Glutamatergic neuron (in vitro differentiated cells): Measurements from ENCODE around the gene USP5. TPM values are rescaled to one million over a fixed set of nuclear protein-coding genes. Genes with fewer than 3 reads are reported as not detected.

Experiments used
- DNase-seq: peaks from one replicate; pipeline ENCODE4 v3.0.0; 2022
- H3K27ac Mint-ChIP-seq: one replicate; pipeline ENCODE4 v1.8.0; 2020; ENCODE audit warnings: mild to moderate bottlenecking, mixed read lengths, inconsistent platforms; ENCODE audit not compliant: unreplicated experiment
- H3K27me3 Mint-ChIP-seq: one replicate; pipeline ENCODE4 v1.8.0; 2020; ENCODE audit warnings: mild to moderate bottlenecking, moderate library complexity, mixed read lengths, inconsistent platforms; ENCODE audit not compliant: unreplicated experiment
- H3K36me3 Mint-ChIP-seq: one replicate; pipeline ENCODE4 v1.8.0; 2020; ENCODE audit warnings: mild to moderate bottlenecking, mixed read lengths, inconsistent platforms; ENCODE audit not compliant: unreplicated experiment
- H3K4me1 Mint-ChIP-seq: one replicate; pipeline ENCODE4 v1.8.0; 2020; ENCODE audit warnings: mild to moderate bottlenecking, low read depth, mixed read lengths, inconsistent platforms; ENCODE audit not compliant: unreplicated experiment
- H3K4me3 Mint-ChIP-seq: one replicate; pipeline ENCODE4 v1.8.0; 2020; ENCODE audit warnings: mild to moderate bottlenecking, mixed read lengths, inconsistent platforms; ENCODE audit not compliant: unreplicated experiment
- H3K9me3 Mint-ChIP-seq: one replicate; pipeline ENCODE4 v1.8.0; 2020; ENCODE audit warnings: mild to moderate bottlenecking, moderate library complexity, mixed read lengths, inconsistent platforms; ENCODE audit not compliant: unreplicated experiment
- long read RNA-seq: library from polyadenylated mRNA; unstranded; transcript quantifications from one replicate; pipeline ENCODE4 v2.0.0, GENCODE V29; 2020; ENCODE audit not compliant: unreplicated experiment
- total RNA-seq: library from RNA; stranded (reverse); fragmentation: NEBNext Ultra II Directional; extraction: Animal tissue kit (Norgen Biotek cat#: 25700); gene quantifications from one replicate; pipeline ENCODE4 v1.2.1, GENCODE V29; 2021; ENCODE audit not compliant: unreplicated experiment
- TF ChIP-seq, protein P1 (sequence below): fragments of 200-600 bp; sonication (generic); IDR thresholded peaks from one replicate; pipeline ENCODE4 v1.5.0; 2021; ENCODE audit not compliant: partially characterized antibody, unreplicated experiment

Gene USP5
- total RNA-seq: 141 TPM
- long read RNA-seq, transcript USP5-202 (20 exons, 3,083 nt): major isoform, 33 of 53 reads
- long read RNA-seq, transcript USP5-201 (20 exons, 3,181 nt): minor isoform, 5 of 53 reads
- long read RNA-seq, partial matches to known transcripts: 9 of 53 reads
- long read RNA-seq, other reads (novel, unspliced or antisense): 6 of 53 reads

DNA sequence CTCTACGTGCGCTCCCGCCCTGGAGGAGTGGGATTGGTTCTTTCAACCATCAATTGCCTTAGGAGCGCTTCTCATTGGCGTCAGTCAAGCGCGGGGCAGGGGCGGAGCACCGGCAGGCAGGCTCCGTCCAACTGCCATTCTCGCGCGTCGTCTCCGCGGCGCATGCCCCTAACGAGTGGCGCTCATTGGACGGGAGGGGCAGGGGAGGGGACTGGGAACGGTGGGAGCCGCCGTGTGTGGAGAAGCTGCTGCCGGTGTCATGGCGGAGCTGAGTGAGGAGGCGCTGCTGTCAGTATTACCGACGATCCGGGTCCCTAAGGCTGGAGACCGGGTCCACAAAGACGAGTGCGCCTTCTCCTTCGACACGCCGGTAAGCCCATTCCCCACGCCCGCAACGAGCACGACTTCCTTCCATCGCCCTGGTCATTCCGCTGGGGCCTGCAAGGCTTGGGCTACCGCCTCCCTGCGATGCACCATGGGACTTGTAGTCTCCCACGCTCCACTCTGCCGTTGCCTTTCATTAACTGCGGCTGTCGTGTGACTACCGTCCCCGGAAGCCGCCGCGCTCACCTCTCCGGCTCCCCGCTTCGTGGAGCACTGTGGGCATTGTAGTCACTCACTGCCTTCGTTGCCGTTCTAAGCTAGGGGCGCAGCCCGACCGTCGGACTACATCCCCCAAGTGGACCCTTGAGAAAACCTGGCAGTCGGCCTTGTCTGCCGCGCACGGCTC, at the start of gene USP5:
Gene USP5, plus strand, starts transcription at position 230 of the 730 bp plus-strand sequence. Its CDS starts 30 bp downstream, at position 260.
- Mint-ChIP-seq H3K27ac (peak within 1 kb of the TSS; percentile 98), H3K9me3 (peaks cover 11% of the 10 kb centered on the region), H3K27me3 (peaks cover 8% of the 10 kb centered on the region), H3K36me3 (no peaks in the 10 kb centered on the region), H3K4me1 (peaks cover 13% of the 10 kb centered on the region), H3K4me3 (peak within 1 kb of the TSS; percentile 98)
- TF ChIP-seq, protein P1, sequence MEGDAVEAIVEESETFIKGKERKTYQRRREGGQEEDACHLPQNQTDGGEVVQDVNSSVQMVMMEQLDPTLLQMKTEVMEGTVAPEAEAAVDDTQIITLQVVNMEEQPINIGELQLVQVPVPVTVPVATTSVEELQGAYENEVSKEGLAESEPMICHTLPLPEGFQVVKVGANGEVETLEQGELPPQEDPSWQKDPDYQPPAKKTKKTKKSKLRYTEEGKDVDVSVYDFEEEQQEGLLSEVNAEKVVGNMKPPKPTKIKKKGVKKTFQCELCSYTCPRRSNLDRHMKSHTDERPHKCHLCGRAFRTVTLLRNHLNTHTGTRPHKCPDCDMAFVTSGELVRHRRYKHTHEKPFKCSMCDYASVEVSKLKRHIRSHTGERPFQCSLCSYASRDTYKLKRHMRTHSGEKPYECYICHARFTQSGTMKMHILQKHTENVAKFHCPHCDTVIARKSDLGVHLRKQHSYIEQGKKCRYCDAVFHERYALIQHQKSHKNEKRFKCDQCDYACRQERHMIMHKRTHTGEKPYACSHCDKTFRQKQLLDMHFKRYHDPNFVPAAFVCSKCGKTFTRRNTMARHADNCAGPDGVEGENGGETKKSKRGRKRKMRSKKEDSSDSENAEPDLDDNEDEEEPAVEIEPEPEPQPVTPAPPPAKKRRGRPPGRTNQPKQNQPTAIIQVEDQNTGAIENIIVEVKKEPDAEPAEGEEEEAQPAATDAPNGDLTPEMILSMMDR: no peak
- DNase-seq: peak; percentile 97

DNA sequence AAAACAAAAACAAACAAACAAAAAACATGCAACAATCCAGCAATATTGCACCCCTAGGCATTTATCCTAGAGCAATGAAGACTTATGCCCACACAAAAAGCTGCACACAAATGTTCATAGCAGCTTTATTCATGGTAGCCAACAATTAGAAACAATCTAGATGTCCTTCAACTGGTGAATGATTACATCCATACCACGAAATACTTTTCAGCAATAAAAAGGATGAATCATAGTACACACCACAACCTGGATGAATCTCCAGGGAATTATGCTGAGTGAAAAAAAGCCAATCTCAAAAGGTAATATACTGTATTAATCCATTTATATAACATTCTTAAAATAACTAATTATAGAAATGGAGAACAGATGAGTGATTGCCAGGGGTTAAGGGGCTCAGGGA, 44.8 kb upstream of the USP5 start:
- Mint-ChIP-seq H3K9me3 (peaks cover 2% of the 10 kb centered on the region), H3K36me3 (peaks cover 5% of the 10 kb centered on the region), H3K4me3 (no peak overlapping the region), H3K27me3 (no peaks in the 10 kb centered on the region), H3K4me1 (no peaks in the 10 kb centered on the region), H3K27ac (no peak overlapping the region)
- no peak for DNase-seq
- TF ChIP-seq, protein P1: no peak

DNA sequence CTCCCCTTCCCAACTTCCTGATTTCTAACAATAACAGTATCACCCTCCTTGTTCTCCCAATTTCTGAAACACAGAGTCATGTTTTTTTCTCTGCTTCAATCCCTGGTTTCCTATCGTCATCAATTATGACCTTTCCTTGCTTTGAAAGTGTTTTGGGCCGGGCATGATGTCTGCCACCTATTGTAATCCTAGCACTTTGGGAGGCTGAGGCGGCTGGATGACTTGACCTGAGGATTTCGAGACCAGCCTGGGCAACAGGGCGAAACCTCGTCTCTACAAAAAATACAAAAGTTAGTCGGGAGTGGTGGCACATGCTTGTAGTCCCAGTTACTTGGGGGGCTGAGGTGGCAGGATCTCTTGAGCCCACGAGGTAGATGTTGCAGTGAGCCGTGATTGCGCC, 42.9 kb upstream of the USP5 start:
- TF ChIP-seq, protein P1: no peak
- Mint-ChIP-seq H3K27me3 (no peaks in the 10 kb centered on the region), H3K9me3 (peaks cover 2% of the 10 kb centered on the region)

DNA sequence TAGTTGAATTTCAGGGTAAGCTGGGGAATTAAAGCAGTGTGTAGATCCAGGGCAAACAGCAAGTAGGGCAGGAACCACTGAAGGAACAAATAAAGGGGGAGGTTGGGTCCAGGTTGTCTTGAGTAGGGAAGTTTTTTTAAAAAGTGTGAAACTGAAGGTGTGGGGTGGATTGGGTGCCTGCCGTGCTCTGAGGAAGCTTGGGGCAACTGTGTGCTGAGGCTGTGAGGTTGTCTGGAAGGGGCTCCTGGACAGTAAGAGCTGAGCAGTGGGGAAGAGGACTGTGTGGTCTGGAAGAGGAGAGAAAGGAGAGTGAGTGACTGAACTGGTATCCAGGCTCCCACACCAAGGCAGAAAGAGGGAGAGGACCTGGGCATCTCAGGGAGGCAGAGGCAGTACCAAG, 41.2 kb upstream of the USP5 start:
- no peaks in the 10 kb centered on the region for H3K27me3 Mint-ChIP-seq
- no peak overlapping the region for H3K4me3 Mint-ChIP-seq
- TF ChIP-seq, protein P1: no peak
- H3K27ac Mint-ChIP-seq: no peak overlapping the region
- H3K4me1 Mint-ChIP-seq: no peaks in the 10 kb centered on the region
- no peak for DNase-seq
- no peaks in the 10 kb centered on the region for H3K36me3 Mint-ChIP-seq
- no peaks in the 10 kb centered on the region for H3K9me3 Mint-ChIP-seq

More for the DNA sequence above, 42.9 kb upstream of the USP5 start:
- Mint-ChIP-seq H3K4me1 (no peaks in the 10 kb centered on the region), H3K36me3 (peaks cover 3% of the 10 kb centered on the region), H3K4me3 (no peak overlapping the region), H3K27ac (no peak overlapping the region)
- no peak for DNase-seq

DNA sequence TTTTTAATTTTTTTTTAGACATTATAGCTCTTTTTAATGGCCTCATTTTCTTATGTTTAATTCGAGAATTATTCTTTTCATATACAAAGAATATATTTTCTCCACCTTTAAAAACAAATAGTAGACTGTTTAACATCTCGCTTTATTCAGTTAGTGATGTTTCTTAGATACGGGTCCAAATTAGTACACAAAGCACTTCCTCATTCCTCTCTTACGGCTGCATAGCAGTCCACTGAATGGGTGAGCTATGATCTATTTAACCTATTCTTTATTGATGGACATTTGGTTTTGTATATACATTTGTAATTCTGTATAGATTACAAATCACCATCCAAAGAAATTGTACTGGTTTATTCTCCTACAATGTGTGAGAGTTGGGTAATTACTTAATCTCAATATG, 38.6 kb upstream of the USP5 start:
- Mint-ChIP-seq H3K27me3 (peaks cover 6% of the 10 kb centered on the region), H3K4me3 (no peak overlapping the region), H3K36me3 (no peaks in the 10 kb centered on the region), H3K27ac (no peak overlapping the region), H3K4me1 (peaks cover 4% of the 10 kb centered on the region), H3K9me3 (peaks cover 8% of the 10 kb centered on the region)
- DNase-seq: no peak
- TF ChIP-seq, protein P1: no peak
